ENCODE measurements around the gene IGF2R.

The IGF2R gene

DNA sequence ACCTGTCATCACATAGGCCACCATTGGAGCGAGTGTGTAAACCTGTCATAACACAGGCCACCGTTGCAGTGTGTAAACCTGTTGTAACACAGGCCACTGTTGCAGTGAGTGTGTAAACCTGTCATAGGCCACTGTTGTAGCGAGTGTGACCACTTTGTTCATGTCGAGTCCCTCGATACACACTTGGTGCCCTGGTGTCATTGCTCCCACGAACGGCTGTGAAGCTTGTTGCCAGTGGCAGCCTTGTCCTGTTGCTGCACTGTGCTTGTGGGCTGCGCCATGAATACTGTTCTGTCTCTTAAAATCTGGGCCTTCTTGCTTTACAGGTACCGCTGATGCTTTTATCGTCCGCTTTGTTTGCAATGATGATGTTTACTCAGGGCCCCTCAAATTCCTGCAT is 91.3 kb downstream of the IGF2R start:
- Histone ChIP-seq H3K27ac (ENCODE audit: low read length) (no peak overlapping the region), H3K27me3 (ENCODE audit: control insufficient read depth, insufficient read depth, low read length) (no peaks in the 10 kb centered on the region), H3K9me3 (ENCODE audit: control insufficient read depth, low read depth, low read length) (no peaks in the 10 kb centered on the region), H3K9ac (ENCODE audit: low read length) (no peak overlapping the region), H3K4me1 (ENCODE audit: control insufficient read depth, low read depth, low read length) (no peaks in the 10 kb centered on the region), H3K4me3 (ENCODE audit: low read length) (no peak overlapping the region), H3K36me3 (ENCODE audit: control insufficient read depth, low read depth, low read length) (peaks cover 81% of the 10 kb centered on the region)

DNA sequence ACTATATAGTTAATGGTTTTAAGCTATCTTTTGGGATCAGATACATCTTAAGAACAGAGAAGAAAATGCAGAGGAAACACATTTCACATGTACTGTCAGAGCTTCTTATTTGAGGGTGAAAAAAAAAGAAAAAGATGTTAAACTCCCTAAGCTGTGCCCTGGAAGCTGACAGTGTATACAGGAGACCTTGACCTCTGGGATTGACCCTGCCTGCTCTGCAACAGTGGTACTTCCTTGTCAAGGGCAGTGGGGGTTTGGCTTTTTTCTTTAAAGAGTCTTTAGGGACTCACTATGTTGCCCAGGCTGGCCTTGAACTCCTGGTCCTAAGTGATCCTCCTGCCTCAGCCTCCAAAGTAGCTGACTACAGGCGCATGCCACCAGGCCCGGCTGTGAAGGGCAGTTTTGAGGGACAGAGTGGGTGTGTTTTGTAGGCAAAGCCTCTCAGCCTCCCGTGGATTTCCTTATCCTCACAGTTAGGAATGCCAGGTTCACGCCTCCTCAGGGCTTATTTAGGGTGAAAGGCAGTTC is 92.1 kb downstream of the IGF2R start:
- Histone ChIP-seq H3K9ac (ENCODE audit: low read length) (no peak overlapping the region), H3K27ac (ENCODE audit: low read length) (no peak overlapping the region), H3K36me3 (ENCODE audit: control insufficient read depth, low read depth, low read length) (peaks cover 77% of the 10 kb centered on the region), H3K4me3 (ENCODE audit: low read length) (no peak overlapping the region), H3K27me3 (ENCODE audit: control insufficient read depth, insufficient read depth, low read length) (no peaks in the 10 kb centered on the region), H3K9me3 (ENCODE audit: control insufficient read depth, low read depth, low read length) (no peaks in the 10 kb centered on the region), H3K4me1 (ENCODE audit: control insufficient read depth, low read depth, low read length) (no peaks in the 10 kb centered on the region)

DNA sequence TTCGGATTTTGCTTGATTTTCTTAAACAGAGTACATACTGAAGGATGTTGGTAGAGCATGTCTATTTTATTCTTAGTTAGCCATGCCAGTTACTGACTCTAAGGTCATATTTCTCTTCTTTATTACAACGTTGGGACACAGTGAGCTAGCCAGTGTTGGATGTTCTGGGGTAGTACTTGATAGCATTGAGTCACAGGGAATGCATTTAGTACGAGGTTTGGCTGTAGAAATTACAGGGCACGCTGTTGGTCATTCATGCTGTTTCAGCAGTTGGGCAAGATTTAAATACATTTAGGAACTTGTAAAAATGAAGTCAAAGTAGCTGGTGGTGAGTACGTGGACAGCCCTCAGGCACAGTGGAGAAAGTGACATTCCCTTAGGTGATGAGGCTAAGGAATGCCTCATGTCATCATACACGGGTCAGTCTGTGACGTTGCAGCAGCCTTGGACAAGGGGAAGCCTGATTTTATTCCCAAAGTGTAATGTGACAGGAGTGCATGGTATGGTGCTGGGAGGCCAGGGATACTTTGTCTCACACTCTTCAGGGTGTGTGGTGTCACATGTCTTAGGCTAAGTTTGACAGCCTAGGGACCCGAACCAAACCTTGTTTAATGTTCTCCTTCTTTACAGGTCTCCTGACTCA is 95.0 kb downstream of the IGF2R start:
- Histone ChIP-seq H3K36me3 (ENCODE audit: control insufficient read depth, low read depth, low read length) (peaks cover 68% of the 10 kb centered on the region), H3K9me3 (ENCODE audit: control insufficient read depth, low read depth, low read length) (no peaks in the 10 kb centered on the region), H3K4me1 (ENCODE audit: control insufficient read depth, low read depth, low read length) (no peaks in the 10 kb centered on the region), H3K27me3 (ENCODE audit: control insufficient read depth, insufficient read depth, low read length) (no peaks in the 10 kb centered on the region), H3K4me3 (ENCODE audit: low read length) (no peak overlapping the region), H3K27ac (ENCODE audit: low read length) (no peak overlapping the region), H3K9ac (ENCODE audit: low read length) (no peak overlapping the region)

DNA sequence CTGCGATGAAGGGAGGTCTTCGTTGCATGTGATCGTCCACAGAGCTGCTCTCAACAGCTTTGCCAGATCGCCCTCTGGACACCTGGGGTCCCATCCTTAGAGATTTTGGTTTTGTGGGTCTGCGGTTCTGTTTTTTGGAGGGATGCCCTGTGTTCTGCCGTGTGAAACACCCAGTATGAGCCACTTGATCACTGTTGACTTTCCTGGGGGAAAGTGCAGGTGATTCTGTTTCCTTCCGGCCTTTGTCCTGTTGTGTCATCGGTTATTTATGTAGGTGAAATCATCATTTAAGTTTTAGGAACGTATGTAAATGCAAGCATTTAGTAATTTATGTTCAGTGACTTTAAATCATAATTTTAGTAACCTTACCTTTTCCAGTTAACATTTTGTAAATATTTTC is 96.3 kb downstream of the IGF2R start:
- H3K27me3 ChIP-seq (ENCODE audit: control insufficient read depth, insufficient read depth, low read length): no peaks in the 10 kb centered on the region
- H3K9ac ChIP-seq (ENCODE audit: low read length): no peak overlapping the region
- H3K36me3 ChIP-seq (ENCODE audit: control insufficient read depth, low read depth, low read length): peaks cover 68% of the 10 kb centered on the region
- H3K4me1 ChIP-seq (ENCODE audit: control insufficient read depth, low read depth, low read length): no peaks in the 10 kb centered on the region
- H3K4me3 ChIP-seq (ENCODE audit: low read length): no peak overlapping the region
- H3K9me3 ChIP-seq (ENCODE audit: control insufficient read depth, low read depth, low read length): no peaks in the 10 kb centered on the region
- no peak overlapping the region for H3K27ac ChIP-seq (ENCODE audit: low read length)

DNA sequence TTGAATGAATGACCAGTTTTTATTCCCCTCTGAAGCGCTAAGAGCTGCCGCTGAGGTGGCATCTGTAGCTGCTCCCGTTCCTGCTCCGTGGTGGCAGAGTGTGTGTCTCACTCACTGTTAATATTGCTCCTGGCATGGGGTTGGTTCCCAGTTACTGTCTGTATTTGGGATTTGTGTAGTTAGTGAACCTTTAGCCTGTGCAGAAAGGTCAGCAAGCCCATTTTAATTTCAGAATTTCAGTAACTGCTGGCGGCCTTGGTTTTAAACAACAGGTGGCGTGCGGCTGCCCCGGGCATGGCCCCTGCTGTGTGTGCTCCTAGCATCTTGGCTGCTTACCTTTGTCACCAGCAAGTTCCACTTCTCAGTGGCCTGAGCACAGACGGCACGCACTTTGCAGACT is 98.7 kb downstream of the IGF2R start:
- Histone ChIP-seq H3K4me1 (ENCODE audit: control insufficient read depth, low read depth, low read length) (no peaks in the 10 kb centered on the region), H3K4me3 (ENCODE audit: low read length) (no peak overlapping the region), H3K27ac (ENCODE audit: low read length) (no peak overlapping the region), H3K36me3 (ENCODE audit: control insufficient read depth, low read depth, low read length) (peaks cover 65% of the 10 kb centered on the region), H3K9ac (ENCODE audit: low read length) (no peak overlapping the region), H3K9me3 (ENCODE audit: control insufficient read depth, low read depth, low read length) (no peaks in the 10 kb centered on the region), H3K27me3 (ENCODE audit: control insufficient read depth, insufficient read depth, low read length) (no peaks in the 10 kb centered on the region)

DNA sequence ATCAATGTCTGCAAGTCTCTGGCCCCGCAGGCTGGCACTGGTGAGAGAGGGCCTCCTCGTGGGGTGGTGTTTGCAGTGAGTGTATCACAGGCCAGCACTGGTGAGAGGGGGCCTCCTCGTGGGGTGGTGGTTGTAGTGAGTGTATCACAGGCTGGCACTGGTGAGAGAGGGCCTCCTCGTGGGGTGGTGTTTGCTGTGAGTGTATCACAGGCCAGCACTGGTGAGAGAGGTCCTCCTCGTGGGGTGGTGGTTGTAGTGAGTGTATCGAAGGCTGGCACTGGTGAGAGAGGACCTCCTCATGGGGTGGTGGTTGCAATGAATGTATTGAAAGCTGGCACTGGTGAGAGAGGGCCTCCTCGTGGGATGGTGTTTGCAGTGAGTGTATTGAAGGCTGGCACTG is 99.5 kb downstream of the IGF2R start:
- H3K9me3 ChIP-seq (ENCODE audit: control insufficient read depth, low read depth, low read length): no peaks in the 10 kb centered on the region
- H3K4me3 ChIP-seq (ENCODE audit: low read length): no peak overlapping the region
- no peaks in the 10 kb centered on the region for H3K27me3 ChIP-seq (ENCODE audit: control insufficient read depth, insufficient read depth, low read length)
- H3K4me1 ChIP-seq (ENCODE audit: control insufficient read depth, low read depth, low read length): no peaks in the 10 kb centered on the region
- no peak overlapping the region for H3K9ac ChIP-seq (ENCODE audit: low read length)
- peaks cover 72% of the 10 kb centered on the region for H3K36me3 ChIP-seq (ENCODE audit: control insufficient read depth, low read depth, low read length)
- no peak overlapping the region for H3K27ac ChIP-seq (ENCODE audit: low read length)

DNA sequence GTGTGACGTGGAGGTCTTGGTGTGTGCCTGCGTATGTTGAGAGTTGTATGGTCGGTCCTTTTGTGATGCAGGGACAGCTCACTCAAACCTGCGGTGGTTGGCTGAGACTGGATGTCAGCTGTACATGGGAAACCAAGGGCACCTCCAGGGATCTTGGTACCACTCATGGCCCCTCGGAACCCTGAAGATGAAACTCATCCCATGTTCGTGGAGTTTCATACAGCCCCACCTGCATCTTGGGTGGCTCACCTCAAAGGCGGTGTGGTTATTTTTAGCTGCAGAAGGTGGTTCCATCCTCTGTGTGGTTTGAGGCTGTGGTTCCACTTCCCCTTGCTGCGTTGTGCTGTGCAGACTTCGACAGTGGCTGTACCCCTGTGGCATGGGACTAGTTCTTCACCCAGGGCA is 100.2 kb downstream of the IGF2R start:
- Histone ChIP-seq H3K9me3 (ENCODE audit: control insufficient read depth, low read depth, low read length) (no peaks in the 10 kb centered on the region), H3K9ac (ENCODE audit: low read length) (no peak overlapping the region), H3K36me3 (ENCODE audit: control insufficient read depth, low read depth, low read length) (peaks cover 74% of the 10 kb centered on the region), H3K4me3 (ENCODE audit: low read length) (no peak overlapping the region), H3K27ac (ENCODE audit: low read length) (no peak overlapping the region), H3K27me3 (ENCODE audit: control insufficient read depth, insufficient read depth, low read length) (no peaks in the 10 kb centered on the region), H3K4me1 (ENCODE audit: control insufficient read depth, low read depth, low read length) (no peaks in the 10 kb centered on the region)

DNA sequence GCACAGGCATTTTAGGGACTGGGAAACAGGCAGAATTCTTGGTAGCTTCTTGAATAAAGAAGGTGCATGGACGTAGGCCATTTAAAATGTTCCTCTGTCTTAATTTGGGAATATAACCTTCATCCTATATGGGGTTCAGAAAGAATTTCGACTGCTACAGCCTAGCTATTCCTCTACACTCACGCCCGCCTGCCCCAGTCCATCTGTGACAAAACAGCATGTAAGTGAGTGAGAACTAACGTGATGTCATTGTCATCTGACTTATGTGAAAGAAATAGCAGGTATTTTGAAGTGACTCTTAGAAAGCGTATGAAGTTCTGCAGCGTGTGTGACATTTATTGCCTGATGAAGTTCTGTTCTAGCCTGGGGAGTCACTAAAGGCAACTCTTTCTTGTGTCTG is 100.6 kb downstream of the IGF2R start:
- no peaks in the 10 kb centered on the region for H3K4me1 ChIP-seq (ENCODE audit: control insufficient read depth, low read depth, low read length)
- no peaks in the 10 kb centered on the region for H3K27me3 ChIP-seq (ENCODE audit: control insufficient read depth, insufficient read depth, low read length)
- H3K9ac ChIP-seq (ENCODE audit: low read length): no peak overlapping the region
- no peaks in the 10 kb centered on the region for H3K9me3 ChIP-seq (ENCODE audit: control insufficient read depth, low read depth, low read length)
- peaks cover 73% of the 10 kb centered on the region for H3K36me3 ChIP-seq (ENCODE audit: control insufficient read depth, low read depth, low read length)
- H3K4me3 ChIP-seq (ENCODE audit: low read length): no peak overlapping the region
- no peak overlapping the region for H3K27ac ChIP-seq (ENCODE audit: low read length)

DNA sequence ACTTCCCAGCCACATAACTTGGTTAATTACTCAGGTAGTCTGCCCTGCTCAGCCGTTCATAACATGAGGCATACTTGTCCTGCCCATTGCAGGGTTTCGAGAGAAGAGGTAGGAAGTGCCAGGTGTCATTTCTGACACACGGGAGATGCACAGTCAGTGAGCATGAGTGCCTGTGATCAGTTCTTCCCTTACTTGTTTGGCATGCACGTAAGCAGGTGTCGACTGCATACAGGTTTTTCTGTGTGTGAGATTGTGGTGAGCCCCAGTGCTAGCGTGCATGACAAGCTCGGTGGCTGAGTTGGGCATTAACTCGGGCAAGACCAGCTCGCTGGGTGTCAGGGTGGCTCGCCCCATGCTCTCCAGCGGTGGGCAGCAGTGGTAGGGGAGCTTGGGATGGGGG is 101.5 kb downstream of the IGF2R start:
- Histone ChIP-seq H3K36me3 (ENCODE audit: control insufficient read depth, low read depth, low read length) (peaks cover 69% of the 10 kb centered on the region), H3K4me3 (ENCODE audit: low read length) (no peak overlapping the region), H3K27me3 (ENCODE audit: control insufficient read depth, insufficient read depth, low read length) (no peaks in the 10 kb centered on the region), H3K4me1 (ENCODE audit: control insufficient read depth, low read depth, low read length) (no peaks in the 10 kb centered on the region), H3K27ac (ENCODE audit: low read length) (no peak overlapping the region), H3K9ac (ENCODE audit: low read length) (no peak overlapping the region), H3K9me3 (ENCODE audit: control insufficient read depth, low read depth, low read length) (no peaks in the 10 kb centered on the region)

DNA sequence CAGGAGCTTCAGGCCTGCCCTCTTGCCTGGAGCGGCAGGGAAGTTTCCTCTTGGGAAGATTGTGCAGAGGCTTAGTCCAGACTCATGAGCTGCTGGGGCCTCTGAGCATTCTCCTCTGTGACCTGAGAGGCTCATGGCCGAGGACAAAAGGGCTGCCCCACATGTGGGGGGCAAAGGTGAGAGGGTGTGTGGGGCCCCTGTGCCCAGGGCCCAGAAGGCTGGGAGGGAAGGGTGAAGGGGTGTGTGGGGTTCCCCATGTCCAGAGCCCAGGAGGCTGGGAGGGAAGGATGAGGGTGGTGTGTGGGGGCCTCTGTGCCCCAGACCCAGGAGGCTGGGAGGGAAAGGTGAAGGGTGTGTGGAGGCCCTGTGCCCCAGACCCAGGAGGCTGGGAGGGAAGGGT is 101.9 kb downstream of the IGF2R start:
- Histone ChIP-seq H3K4me3 (ENCODE audit: low read length) (no peak overlapping the region), H3K36me3 (ENCODE audit: control insufficient read depth, low read depth, low read length) (peaks cover 73% of the 10 kb centered on the region), H3K9ac (ENCODE audit: low read length) (no peak overlapping the region), H3K9me3 (ENCODE audit: control insufficient read depth, low read depth, low read length) (no peaks in the 10 kb centered on the region), H3K27me3 (ENCODE audit: control insufficient read depth, insufficient read depth, low read length) (no peaks in the 10 kb centered on the region), H3K4me1 (ENCODE audit: control insufficient read depth, low read depth, low read length) (no peaks in the 10 kb centered on the region), H3K27ac (ENCODE audit: low read length) (no peak overlapping the region)

DNA sequence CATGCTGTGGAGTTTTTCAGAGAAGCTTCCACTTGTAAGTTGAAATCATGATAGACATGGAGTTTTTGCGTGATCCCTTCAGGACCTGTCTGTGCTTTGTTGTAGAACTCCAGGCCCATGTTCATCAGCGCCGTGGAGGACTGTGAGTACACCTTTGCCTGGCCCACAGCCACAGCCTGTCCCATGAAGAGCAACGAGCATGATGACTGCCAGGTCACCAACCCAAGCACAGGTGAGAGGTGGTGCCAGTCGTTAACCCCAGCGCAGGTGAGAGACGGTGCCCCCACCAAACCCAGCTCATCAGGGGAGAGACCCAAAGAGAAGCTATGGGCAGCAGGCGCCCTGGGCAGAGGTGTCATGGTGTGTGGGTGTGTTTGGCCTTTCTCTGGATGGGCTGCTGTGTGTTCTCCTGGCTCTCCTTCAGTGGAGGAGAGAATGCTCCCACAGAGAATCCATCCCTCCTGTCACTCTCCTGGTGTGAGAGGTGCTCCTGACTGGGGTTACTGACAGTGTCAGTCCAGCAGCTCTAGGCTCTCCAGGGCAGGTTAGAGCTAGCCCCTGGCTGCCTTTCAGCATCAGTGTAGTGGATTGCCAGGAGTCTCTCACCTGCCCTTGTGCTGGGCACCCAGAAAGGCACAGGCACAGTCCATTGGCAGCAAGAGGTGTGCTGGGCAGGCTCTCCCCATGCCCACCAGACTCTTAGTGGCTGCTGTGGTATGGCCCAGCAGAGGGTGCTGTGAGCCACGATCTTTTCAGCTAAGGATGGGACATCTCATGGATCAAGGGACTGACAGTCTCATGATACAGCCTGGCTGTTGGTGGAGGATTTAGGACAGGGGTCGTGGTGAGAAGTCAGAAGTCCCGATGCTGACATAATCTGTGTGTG is 103.2 kb downstream of the IGF2R start:
- peaks cover 81% of the 10 kb centered on the region for H3K36me3 ChIP-seq (ENCODE audit: control insufficient read depth, low read depth, low read length)
- H3K4me3 ChIP-seq (ENCODE audit: low read length): no peak overlapping the region
- H3K4me1 ChIP-seq (ENCODE audit: control insufficient read depth, low read depth, low read length): no peaks in the 10 kb centered on the region
- no peaks in the 10 kb centered on the region for H3K27me3 ChIP-seq (ENCODE audit: control insufficient read depth, insufficient read depth, low read length)
- no peak overlapping the region for H3K27ac ChIP-seq (ENCODE audit: low read length)
- no peaks in the 10 kb centered on the region for H3K9me3 ChIP-seq (ENCODE audit: control insufficient read depth, low read depth, low read length)
- H3K9ac ChIP-seq (ENCODE audit: low read length): no peak overlapping the region

DNA sequence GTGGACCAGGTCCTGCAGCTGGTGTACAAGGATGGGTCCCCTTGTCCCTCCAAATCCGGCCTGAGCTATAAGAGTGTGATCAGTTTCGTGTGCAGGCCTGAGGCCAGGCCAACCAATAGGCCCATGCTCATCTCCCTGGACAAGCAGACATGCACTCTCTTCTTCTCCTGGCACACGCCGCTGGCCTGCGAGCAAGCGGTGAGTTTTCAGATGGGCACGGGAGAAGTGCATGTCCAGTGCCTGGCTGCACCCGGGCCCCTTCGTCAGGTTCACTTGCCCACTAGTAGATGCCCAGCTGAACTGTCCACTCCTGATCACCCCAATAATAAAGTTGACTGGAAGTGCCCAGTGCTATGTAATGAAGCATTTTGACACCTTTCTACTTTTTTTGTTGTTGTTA is 104.4 kb downstream of the IGF2R start:
- Histone ChIP-seq H3K36me3 (ENCODE audit: control insufficient read depth, low read depth, low read length) (peaks cover 86% of the 10 kb centered on the region), H3K9ac (ENCODE audit: low read length) (no peak overlapping the region), H3K27me3 (ENCODE audit: control insufficient read depth, insufficient read depth, low read length) (no peaks in the 10 kb centered on the region), H3K4me3 (ENCODE audit: low read length) (no peak overlapping the region), H3K9me3 (ENCODE audit: control insufficient read depth, low read depth, low read length) (no peaks in the 10 kb centered on the region), H3K4me1 (ENCODE audit: control insufficient read depth, low read depth, low read length) (no peaks in the 10 kb centered on the region), H3K27ac (ENCODE audit: low read length) (no peak overlapping the region)

All from iPS-18a (cell line).